Endothelial cell of umbilical vein (primary cell): ENCODE measurements around the gene SEZ6L. TPM values are rescaled to one million over a fixed set of nuclear protein-coding genes. Genes with fewer than 3 reads are reported as not detected.

Source experiments
- BruUV-seq: library from RNA; stranded (reverse); fragments of 400-500 nt; replicated peaks from 2 replicates; lab custom pipeline; 2021; lab: Mats Ljungman, UMichigan
- CTCF ChIA-PET: fragments of 300-600, 350-600 bp; sonication (Branson Sonifier 250); formaldehyde crosslinking; loops from one replicate; lab custom pipeline; 2021; ENCODE audit warnings: antibody characterized with exemption, inconsistent platforms; lab: Charles Lee
- POLR2A ChIA-PET: fragments of 300-600, 350-600 bp; sonication (Branson Sonifier 250); formaldehyde crosslinking; loops from one replicate; lab custom pipeline; 2021; ENCODE audit warnings: antibody characterized with exemption, inconsistent platforms; lab: Charles Lee
- DNase-seq: peaks from one replicate; pipeline ENCODE4 v3.0.0-alpha.2; 2011; ENCODE audit warnings: low read depth, low spot score
- FAIRE-seq: peaks from 2 replicates; lab custom pipeline; 2011; peaks lifted over from hg19 to GRCh38; lab: Jason Lieb, UNC
- H2AFZ ChIP-seq: 2 replicates; pipeline ENCODE4 v1.6.0; 2012; ENCODE audit warnings: low read depth, low read length, control low read depth, inconsistent platforms
- H3K27ac ChIP-seq: 2 replicates; pipeline ENCODE4 v1.5.1; 2011; ENCODE audit warnings: low read depth, mild to moderate bottlenecking, control low read depth, low read length, moderate library complexity; ENCODE audit not compliant: insufficient read depth
- H3K27me3 ChIP-seq, 2 experiments: 2 replicates each; pipeline versions ENCODE4 v1.6.0 to v1.6.1; 2011; ENCODE audit warnings: low read length in 2 of 2, mixed read lengths in 1 of 2; ENCODE audit not compliant: control insufficient read depth in 2 of 2, insufficient read depth in 2 of 2
- H3K36me3 ChIP-seq, 2 experiments: 2 replicates in 1 of 2; 3 replicates in 1 of 2; pipeline ENCODE4 v1.5.1; 2011; ENCODE audit warnings: low read length in 2 of 2, mild to moderate bottlenecking in 1 of 2, moderate library complexity in 1 of 2; ENCODE audit not compliant: control insufficient read depth in 2 of 2, insufficient read depth in 2 of 2; ENCODE audit errors: extremely low read depth in 1 of 2
- H3K4me1 ChIP-seq: 3 replicates; pipeline ENCODE4 v1.5.1; 2011; ENCODE audit warnings: mild to moderate bottlenecking, low read length; ENCODE audit not compliant: control insufficient read depth, insufficient read depth; ENCODE audit errors: extremely low read depth
- H3K4me2 ChIP-seq: 2 replicates; pipeline ENCODE4 v1.6.1; 2011; ENCODE audit warnings: low read length, control low read depth, mixed read lengths; ENCODE audit not compliant: insufficient read depth
- H3K4me3 ChIP-seq, 3 experiments: fragments of 200-600 bp in 1 of 3; sonication (generic), shearing (Covaris generic) in 1 of 3; replicated peaks in 1 of 3; 2 replicates each; pipeline ENCODE4 v1.5.1; 2011 to 2016; ENCODE audit warnings: control low read depth in 3 of 3, low read length in 3 of 3, mild to moderate bottlenecking in 2 of 3, inconsistent platforms in 1 of 3, low read depth in 1 of 3, moderate library complexity in 1 of 3; ENCODE audit not compliant: insufficient read depth in 1 of 3
- H3K79me2 ChIP-seq: 2 replicates; pipeline ENCODE4 v1.6.0; 2012; ENCODE audit warnings: low read length, inconsistent platforms; ENCODE audit not compliant: control insufficient read depth, insufficient read depth
- H3K9ac ChIP-seq: replicated peaks from 2 replicates; pipeline ENCODE3; 2011; ENCODE audit warnings: low read length, control low read depth; ENCODE audit not compliant: insufficient read depth; ENCODE audit errors: extremely low read depth
- H3K9me1 ChIP-seq: replicated peaks from 3 replicates; pipeline ENCODE4 v1.6.0; 2011; ENCODE audit warnings: mild to moderate bottlenecking, low read length; ENCODE audit not compliant: control insufficient read depth, insufficient read depth; ENCODE audit errors: extremely low read depth
- H3K9me3 ChIP-seq: replicated peaks from 2 replicates; pipeline ENCODE4 v1.5.1; 2012; ENCODE audit warnings: low read length, inconsistent platforms; ENCODE audit not compliant: control insufficient read depth, insufficient read depth
- H4K20me1 ChIP-seq: replicated peaks from 2 replicates; pipeline ENCODE3; 2011; ENCODE audit warnings: mild to moderate bottlenecking, low read length; ENCODE audit not compliant: control insufficient read depth, insufficient read depth; ENCODE audit errors: extremely low read depth
- EZH2 ChIP-seq: IDR thresholded peaks from 2 replicates; pipeline ENCODE4 v1.6.1; 2012; ENCODE audit warnings: borderline replicate concordance, low read depth, mild to moderate bottlenecking, moderate library complexity, low read length, inconsistent platforms; ENCODE audit not compliant: severe bottlenecking
- FOS ChIP-seq: IDR thresholded peaks from 2 replicates; pipeline ENCODE4 v1.6.1; 2011; ENCODE audit warnings: mild to moderate bottlenecking, low read length, moderate library complexity, borderline replicate concordance; ENCODE audit not compliant: insufficient read depth
- GATA2 ChIP-seq: IDR thresholded peaks from 2 replicates; pipeline ENCODE4 v1.7.0; 2011; ENCODE audit warnings: low read depth, mild to moderate bottlenecking, moderate library complexity, mixed read lengths, low read length; ENCODE audit not compliant: insufficient read length, insufficient read depth
- JUN ChIP-seq: IDR thresholded peaks from 2 replicates; pipeline ENCODE4 v1.6.1; 2011; ENCODE audit warnings: borderline replicate concordance, low read depth; ENCODE audit not compliant: insufficient read length, insufficient read depth
- MAX ChIP-seq: IDR thresholded peaks from 2 replicates; pipeline ENCODE4 v1.6.1; 2011; ENCODE audit not compliant: insufficient read depth, insufficient read length
- MYC ChIP-seq: IDR thresholded peaks from one replicate; pipeline ENCODE4 v1.6.1; 2011; ENCODE audit warnings: mild to moderate bottlenecking, low read depth, low read length
- POLR2A ChIP-seq: IDR thresholded peaks from 2 replicates; pipeline ENCODE4 v1.6.1; 2012; ENCODE audit warnings: low read depth, mild to moderate bottlenecking, control low read depth, low read length
- POLR2AphosphoS5 ChIP-seq: IDR thresholded peaks from 2 replicates; pipeline ENCODE4 v1.6.1; 2012; ENCODE audit warnings: low read depth, mild to moderate bottlenecking, control low read depth, low read length, moderate library complexity; ENCODE audit not compliant: insufficient read depth
- dilution Hi-C: fragments of 300-500 bp; cut with MboI; formaldehyde crosslinking; loops from one replicate; pipeline ENCODE4 v1.15.0; 2019; ENCODE audit warnings: low sequenced_read_pairs; ENCODE audit not compliant: extremely low pct_ligation_motif_present
- intact Hi-C: fragments of 100-400 bp; cut with micrococcal nuclease; formaldehyde crosslinking; loops from one replicate; pipeline ENCODE4 v1.10.0; 2022
- polyA plus RNA-seq, 4 experiments: library from polyadenylated mRNA; depleted of rRNA in 3 of 4; stranded (reverse) in 3 of 4; unstranded in 1 of 4; fragments of >200 nt; gene quantifications; 2 replicates each; pipeline versions ENCODE4 v1.2.1 to v1.2.3, GENCODE V29; 2011 to 2012; ENCODE audit warnings: missing spikeins in 1 of 4
- total RNA-seq: library from RNA; stranded (reverse); gene quantifications from 2 replicates; pipeline ENCODE4 v1.2.3, GENCODE V29; 2021
- TF ChIP-seq, protein P1 (sequence below), 2 donors: IDR thresholded peaks; 1 replicate in 1 of 2; 2 replicates in 1 of 2; pipeline ENCODE4 v1.5.1; 2011; ENCODE audit warnings: low read length in 2 of 2, mild to moderate bottlenecking in 2 of 2, moderate library complexity in 2 of 2, control low read depth in 1 of 2, inconsistent platforms in 1 of 2, low read depth in 1 of 2; ENCODE audit not compliant: insufficient read depth in 1 of 2; ENCODE audit errors: extremely low read depth in 1 of 2

SEZ6L gene
- total and polyA plus RNA-seq, 2 donors (not counting 3 experiments of a cell fraction or from before 2014, with no cell fraction given): not detected

DNA sequence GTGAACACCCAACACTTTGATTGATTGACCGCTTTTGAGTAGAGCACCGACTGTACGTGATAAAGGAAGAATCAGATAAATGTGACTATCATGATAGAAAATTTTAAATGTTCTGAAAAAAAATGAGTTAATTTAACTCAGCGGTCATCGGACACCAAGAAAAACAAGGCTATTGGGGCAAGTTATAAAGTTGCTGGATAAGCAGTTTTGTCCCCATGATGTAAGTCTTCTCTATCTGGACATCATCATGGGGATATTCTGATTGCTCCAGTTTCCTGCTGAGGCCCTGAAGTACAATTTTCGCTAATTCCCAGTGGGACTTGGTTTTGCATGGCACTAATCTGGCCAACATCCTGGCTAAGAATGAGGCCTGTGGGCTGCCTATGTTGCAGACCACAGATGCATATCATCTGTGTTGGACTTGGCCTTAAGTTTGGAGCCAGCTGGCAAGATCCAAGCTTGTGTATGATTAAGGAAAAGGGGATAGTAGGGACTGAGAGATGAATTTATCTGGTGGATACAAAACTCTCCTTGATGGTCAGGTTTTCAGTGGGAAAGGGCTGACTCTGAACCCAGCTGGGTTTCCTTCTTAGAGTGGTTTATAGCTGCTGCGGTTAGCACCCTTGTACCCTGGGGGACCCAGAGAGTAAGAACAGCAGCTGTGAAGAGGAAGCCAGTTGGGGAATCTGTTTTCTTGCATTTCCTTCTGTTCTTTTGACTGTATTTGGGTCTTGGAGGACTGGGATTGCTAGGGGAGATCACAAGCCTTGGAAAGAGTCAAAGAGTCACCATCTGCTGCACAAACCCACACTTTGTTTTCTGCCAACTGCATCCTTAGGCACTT, 118.3 kb downstream of the SEZ6L start:
- no peaks in the 10 kb centered on the region for H3K36me3 ChIP-seq
- no peaks in the 10 kb centered on the region for H3K9me1 ChIP-seq
- FAIRE-seq (no peak), DNase-seq (no peak)
- no TSS peak for BruUV-seq
- H3K4me3 ChIP-seq: no peak overlapping the region
- no peak overlapping the region for H3K4me2 ChIP-seq
- no peak overlapping the region for H2AFZ ChIP-seq
- intact Hi-C loops: no loop called here
- H3K79me2 ChIP-seq: no peaks in the 10 kb centered on the region
- H3K27ac ChIP-seq: no peak overlapping the region
- no peaks in the 10 kb centered on the region for H3K9me3 ChIP-seq
- TF ChIP-seq, protein P1, sequence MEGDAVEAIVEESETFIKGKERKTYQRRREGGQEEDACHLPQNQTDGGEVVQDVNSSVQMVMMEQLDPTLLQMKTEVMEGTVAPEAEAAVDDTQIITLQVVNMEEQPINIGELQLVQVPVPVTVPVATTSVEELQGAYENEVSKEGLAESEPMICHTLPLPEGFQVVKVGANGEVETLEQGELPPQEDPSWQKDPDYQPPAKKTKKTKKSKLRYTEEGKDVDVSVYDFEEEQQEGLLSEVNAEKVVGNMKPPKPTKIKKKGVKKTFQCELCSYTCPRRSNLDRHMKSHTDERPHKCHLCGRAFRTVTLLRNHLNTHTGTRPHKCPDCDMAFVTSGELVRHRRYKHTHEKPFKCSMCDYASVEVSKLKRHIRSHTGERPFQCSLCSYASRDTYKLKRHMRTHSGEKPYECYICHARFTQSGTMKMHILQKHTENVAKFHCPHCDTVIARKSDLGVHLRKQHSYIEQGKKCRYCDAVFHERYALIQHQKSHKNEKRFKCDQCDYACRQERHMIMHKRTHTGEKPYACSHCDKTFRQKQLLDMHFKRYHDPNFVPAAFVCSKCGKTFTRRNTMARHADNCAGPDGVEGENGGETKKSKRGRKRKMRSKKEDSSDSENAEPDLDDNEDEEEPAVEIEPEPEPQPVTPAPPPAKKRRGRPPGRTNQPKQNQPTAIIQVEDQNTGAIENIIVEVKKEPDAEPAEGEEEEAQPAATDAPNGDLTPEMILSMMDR (IDR thresholded peaks at IDR 0.05; ENCODE audit: extremely low read depth in 1 of 2, insufficient read depth in 1 of 2, low read depth in 1 of 2, low read length in 2 of 2): no peak
- TF ChIP-seq GATA2 (no peak), EZH2 (no peak), POLR2A (no peak), MAX (no peak), JUN (no peak), MYC (no peak), POLR2AphosphoS5 (no peak), FOS (no peak)
- H3K27me3 ChIP-seq: no peaks in the 10 kb centered on the region
- H3K9ac ChIP-seq: no peak overlapping the region
- H3K4me1 ChIP-seq: no peaks in the 10 kb centered on the region
- CTCF ChIA-PET: no interaction called here
- POLR2A ChIA-PET: no interaction called here
- dilution Hi-C loops: no loop called here
- H4K20me1 ChIP-seq: no peaks in the 10 kb centered on the region
